A172 (cell line): ENCODE results near the gene COQ10A. TPM values are rescaled to one million over a fixed set of nuclear protein-coding genes. Genes with fewer than 3 reads are reported as not detected.
"Not testable (repeated sequence)": the region's sequence is repeated elsewhere in the genome, so short reads cannot be mapped to it uniquely, and the experiment has no call there.

Source experiments
- DNase-seq: peaks from one replicate; pipeline ENCODE4 v3.0.0-alpha.2; 2015; ENCODE audit warnings: low spot score
- total RNA-seq: library from RNA; depleted of rRNA; stranded (reverse); fragments of >200 nt; shearing (Covaris generic); gene quantifications from 2 replicates; pipeline ENCODE4 v1.2.3, GENCODE V29; 2014

COQ10A gene
- total RNA-seq, 1 experiment from 2014 or later = 34.6 TPM

- DNase-seq = no peak
Measured at GRCh38 chr12:56243731-56244181, 23.0 kb upstream of the COQ10A start.

- no peak for DNase-seq
Measured at GRCh38 chr12:56244494-56244893, 22.2 kb upstream of the COQ10A start.

DNA sequence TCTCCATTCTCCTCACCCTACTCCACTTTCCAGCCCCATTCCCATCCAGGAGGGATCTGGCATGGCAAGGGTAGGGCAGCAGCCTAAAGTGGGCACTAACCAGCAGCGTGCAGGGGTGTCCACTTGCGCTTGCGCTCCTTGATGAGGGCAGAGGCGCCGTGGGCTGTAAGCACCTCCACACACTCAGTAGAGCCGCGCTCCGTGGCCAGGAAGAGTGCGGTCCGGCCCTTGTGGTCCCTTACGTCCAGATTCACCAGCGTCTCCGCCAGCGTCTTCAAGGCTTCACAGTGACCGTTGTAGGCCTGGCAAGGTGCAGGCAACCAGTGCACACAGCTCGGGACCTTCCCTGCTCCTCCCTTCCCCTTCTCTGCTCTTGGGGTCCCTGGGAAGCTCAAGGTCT, 18.8 kb upstream of the COQ10A start:
- no peak for DNase-seq

DNA sequence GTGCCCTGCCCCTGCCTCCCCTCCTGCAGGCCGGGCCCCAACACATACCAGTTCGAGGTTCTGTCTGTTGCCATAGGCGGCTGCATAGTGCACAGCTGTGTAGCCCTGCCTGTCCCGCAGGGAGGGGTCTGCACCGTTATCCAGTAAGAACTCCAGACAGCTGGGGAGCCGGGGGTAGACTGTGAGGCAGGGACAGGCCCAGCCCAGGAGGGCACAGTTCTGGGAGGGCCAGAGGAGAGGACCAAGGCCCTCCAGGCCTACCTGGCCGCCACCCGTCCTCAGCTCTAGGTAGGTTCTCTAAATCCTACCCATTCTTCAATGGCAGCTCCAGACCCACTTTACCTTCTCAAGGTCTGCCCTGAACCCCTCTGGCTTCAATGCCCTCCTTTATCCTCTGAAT, 18.0 kb upstream of the COQ10A start:
- no peak for DNase-seq

DNA sequence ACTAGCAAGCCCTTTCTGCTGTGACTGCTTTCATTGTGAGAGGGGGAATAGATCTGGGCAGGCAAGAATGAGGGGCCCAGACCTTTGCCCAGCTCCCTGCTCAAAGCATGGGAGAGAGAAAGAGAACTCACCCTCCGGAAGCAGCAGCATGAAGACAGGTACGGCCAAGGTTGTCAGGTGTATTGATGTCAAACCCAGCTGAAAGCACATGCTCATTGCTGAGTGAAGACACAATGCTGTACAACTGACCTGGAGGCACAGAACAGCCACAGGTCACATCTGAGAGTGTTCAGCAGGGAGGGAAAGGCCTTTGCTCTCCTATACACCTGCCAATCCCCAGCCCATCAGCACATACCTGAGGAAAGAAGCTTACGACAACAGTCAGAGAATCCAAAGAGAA, 14.1 kb upstream of the COQ10A start:
- DNase-seq = no peak

GRCh38 chr12:56253091-56253490, 13.7 kb upstream of the COQ10A start:
- no peak for DNase-seq

DNA sequence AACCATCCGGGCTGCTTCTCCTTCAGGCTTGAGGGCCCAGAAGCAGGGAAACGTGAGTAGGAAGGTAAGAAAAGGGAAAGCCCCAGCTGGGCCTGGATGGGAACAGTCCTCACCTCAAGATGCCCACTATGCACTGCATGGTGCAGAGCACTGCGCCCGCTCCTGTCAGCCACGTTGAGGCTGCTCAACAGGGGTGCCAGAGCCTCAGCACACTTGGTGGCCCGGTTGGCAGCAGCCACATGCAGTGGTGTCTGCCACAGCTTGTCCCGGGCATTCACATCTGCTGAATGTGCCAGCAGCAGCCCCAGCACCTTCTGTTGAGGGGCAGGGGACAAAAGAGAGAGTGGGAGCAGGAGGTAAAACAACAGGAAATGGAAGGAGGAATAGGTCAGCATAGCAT, 11.1 kb upstream of the COQ10A start:
- no peak for DNase-seq

DNA sequence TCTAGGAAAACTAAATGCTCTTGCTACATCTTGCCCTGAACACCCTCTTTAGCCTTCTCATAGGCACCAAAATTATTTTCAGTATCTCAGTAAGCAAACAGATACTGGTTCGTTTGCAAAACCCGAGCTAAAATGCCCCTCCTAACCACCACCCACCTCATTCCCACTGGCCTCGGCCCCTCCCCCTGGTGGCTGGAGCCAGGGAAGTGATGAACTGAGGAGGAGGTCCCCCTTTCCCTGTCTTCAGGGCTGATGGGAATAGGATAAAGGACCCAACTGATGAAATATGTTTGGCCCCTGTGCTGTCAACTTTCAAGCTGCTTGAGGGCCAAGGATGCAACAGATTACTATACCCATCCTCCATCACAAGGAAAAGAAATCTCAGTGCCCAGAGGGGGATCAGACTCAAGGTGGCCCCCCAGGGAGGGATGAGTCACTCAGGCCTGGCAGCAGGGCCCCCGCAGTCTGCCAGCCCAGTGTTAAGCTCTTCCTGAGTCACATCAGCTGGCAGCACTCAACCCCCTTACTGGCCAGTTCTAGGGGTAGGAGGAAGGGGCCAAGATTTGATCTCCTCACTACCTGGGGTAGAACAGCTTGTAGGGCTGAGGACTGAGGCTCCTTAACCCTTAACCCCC, 10.3 kb upstream of the COQ10A start:
- DNase-seq = peak; percentile 73

DNA sequence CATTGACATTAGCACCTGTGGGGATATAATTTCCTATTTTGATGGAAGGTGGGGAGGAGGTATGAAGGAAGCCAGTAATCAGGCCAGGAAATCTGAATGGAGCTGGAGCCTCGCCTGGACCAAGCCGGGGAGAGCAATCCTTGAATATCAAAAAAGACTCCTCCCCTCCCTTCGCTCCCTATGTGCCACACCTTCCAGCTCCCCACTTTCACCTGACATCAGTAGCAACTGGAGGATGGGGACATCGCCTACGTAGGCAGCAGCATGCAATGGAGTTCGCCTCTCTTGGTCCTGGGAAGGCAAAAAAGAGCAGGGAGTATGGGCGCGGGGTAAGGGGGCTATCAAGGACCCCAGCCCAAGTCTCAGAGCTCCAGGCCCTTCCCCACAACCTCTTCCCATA, 9.7 kb upstream of the COQ10A start:
- no peak for DNase-seq

GRCh38 chr12:56257491-56258067, 9.2 kb upstream of the COQ10A start:
- DNase-seq = no peak

GRCh38 chr12:56258068-56258819, 8.5 kb upstream of the COQ10A start, which contains the start of gene ANKRD52:
TSS of gene ANKRD52 (minus strand) at chr12:56258384. CDS start at chr12:56258269, 115 bp downstream.
- peak; percentile 71 for DNase-seq

- DNase-seq = no peak
Measured at GRCh38 chr12:56258820-56259183, 7.9 kb upstream of the COQ10A start.

DNA sequence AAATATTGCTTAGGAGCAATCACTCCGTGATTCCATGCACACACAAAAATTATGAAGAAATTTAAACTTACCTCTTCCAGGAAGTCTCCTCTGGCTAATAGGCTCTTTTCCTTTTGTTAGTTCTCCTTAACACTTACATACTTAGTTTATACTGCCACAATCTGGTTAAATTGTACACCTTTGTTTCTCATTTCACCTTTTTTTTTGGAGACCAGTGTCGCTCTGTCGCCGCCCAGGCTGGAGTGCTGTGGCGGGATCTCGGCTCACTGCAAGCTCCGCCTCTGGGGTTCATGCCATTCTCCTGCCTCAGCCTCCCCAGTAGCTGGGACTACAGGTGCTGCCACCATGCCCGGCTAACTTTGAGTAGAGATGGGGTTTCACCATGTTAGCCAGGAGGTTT, 6.4 kb upstream of the COQ10A start:
- DNase-seq = no peak

DNA sequence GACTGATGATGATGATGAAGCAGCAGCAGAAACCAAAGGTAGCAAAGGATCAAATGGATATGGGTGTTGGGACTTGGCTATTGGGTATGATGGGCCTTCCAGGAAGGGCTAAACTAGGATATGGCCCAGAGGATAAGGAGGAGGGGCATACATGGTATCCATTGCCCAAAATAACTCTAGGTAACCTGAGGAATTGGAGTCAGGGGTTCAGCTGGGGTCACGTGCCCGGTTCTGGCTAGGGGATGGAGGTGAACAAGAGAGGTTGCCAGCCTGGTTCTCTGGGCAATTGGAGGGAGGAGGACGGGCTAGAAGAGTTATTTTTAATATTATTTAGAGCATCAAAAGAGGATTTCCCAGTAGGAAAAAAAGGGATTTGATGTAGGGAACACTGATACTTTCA, 5.8 kb upstream of the COQ10A start:
- no peak for DNase-seq

DNA sequence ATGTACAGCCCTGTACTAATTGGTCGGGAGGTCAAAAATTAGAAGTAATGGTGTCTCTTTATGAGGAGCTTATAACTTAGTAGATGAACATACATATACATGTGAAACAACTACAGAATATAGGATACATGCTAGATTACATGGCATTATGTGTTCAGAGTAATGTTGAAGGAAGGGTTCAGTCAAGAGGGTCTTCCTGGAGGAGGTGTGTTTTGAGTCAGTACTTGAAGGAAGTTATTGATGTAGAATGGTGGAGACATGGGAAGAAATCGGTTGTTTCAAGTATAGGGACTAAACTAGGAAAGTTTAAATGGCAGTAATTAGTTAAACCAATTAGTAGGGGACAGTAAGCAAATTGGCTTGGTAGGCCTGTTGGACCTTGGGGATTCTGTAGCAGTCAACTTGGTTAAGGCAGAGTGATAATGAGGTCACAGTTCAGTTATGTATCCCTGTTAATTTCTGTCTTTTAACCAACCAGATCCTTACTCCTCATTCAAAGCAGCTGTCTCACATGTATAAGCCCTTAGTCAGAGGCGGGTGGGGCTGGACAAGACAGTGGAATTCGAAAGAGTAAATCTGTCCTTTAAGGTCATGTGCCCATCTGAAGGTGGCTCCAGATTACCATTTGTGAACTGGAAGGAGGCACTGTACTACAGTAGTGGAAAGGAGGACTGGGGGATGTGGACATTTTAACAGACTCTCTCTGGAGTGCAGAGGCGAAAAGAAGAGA, 5.1 kb upstream of the COQ10A start:
- DNase-seq = peak; percentile 95

- not testable (repeated sequence) for DNase-seq
Measured at GRCh38 chr12:56262955-56263354, 3.8 kb upstream of the COQ10A start.

- DNase-seq = not testable (repeated sequence)
Measured at GRCh38 chr12:56266068-56266692, 562 bp upstream of the COQ10A start.

GRCh38 chr12:56267443-56268071, 815 bp downstream of the COQ10A start:
- DNase-seq = no peak

- peak; percentile 39 for DNase-seq
Measured at GRCh38 chr12:56271031-56271430, 4.3 kb downstream of the COQ10A start.

- not testable (repeated sequence) for DNase-seq
Measured at GRCh38 chr12:56272468-56272867, 5.7 kb downstream of the COQ10A start.

GRCh38 chr12:56274299-56274698, 7.6 kb downstream of the COQ10A start:
- no peak for DNase-seq
